A549 treated with AZD9567 at 1 μM for 4 hours (cell line): Measurements from ENCODE around the gene NUP153. TPM values are rescaled to one million over a fixed set of nuclear protein-coding genes. Genes with fewer than 3 reads are reported as not detected.

Source experiments
- total RNA-seq: library from RNA; stranded (reverse); fragments of 200-300 nt; extraction: Qiagen RNA extraction; gene quantifications from 5 replicates; pipeline ENCODE4 v1.2.3, GENCODE V29; 2022; ENCODE audit not compliant: insufficient read depth

NUP153 gene
- total RNA-seq, result 27.7 to 32.0 TPM (median 29.2 TPM) in 5 replicates

GRCh38 chr6:17706580-17707370 lies at the start of gene NUP153:
NUP153 (minus strand) TSS chr6:17706925; CDS start chr6:17706387, 538 bp downstream.

DNA sequence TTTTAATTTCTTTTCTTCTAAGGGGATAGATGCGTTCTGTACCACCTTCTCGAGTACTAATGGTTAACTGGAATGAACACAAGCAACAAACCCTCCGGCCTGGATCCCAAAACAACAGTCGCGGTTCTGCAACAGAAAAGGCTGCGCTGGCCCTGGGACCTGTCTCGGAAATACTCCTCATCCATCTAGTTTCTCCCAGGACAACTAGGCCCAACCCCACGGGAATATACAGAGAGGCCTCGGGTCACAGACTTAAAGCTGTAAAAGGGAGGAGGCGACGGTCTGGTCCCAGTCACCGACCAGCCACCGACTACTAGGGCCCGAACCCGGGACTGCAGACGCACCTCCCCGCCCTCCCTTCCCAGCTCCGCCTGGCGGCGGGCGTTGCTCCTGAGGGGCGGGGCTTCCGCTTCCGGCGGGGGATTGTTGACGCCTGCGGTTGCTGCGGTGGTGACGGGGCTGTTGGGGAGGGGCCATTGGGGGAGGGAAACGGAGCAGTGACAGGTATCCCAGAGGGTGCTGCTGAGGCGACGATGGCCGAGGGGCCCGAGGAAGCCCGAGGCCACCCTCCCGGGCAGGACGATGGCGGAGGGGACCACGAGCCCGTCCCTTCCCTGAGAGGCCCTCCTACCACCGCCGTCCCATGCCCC lies 106.7 kb downstream of the NUP153 start, which contains the start of gene FAM8A1:
FAM8A1 (plus strand) TSS at position 426 of the 650 bp plus-strand sequence; CDS start at position 534, 108 bp downstream.

Other genes with a start within 250 kb of the NUP153 start
- gene FAM8A1, start 106.6 kb downstream of the NUP153 start, total RNA-seq, result 3.4 to 4.9 TPM (median 4.5 TPM) in 5 replicates